Measurements from ENCODE around the gene MICAL2.

The MICAL2 gene

DNA sequence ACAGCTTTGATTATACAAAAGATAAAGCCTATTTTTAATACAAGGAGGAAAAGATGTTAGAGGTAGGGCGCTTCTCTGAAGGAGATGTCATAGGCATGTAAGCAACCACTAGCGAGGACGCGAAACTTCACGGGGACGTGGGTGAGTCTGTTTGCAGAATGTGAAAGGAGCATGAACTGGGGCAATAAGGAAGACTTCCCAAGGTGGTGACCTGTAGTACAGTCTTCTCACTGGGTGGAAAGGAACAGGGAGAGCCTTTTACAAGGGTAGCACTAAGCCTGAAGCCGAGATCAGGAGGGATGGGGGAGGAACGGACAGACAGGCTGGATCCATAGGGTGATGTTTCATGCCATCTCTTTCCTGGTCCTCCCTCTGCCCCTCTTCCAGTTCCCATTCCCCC is 10.0 kb upstream of the MICAL2 start:
- no peak for DNase-seq
- TF ChIP-seq, protein P1, sequence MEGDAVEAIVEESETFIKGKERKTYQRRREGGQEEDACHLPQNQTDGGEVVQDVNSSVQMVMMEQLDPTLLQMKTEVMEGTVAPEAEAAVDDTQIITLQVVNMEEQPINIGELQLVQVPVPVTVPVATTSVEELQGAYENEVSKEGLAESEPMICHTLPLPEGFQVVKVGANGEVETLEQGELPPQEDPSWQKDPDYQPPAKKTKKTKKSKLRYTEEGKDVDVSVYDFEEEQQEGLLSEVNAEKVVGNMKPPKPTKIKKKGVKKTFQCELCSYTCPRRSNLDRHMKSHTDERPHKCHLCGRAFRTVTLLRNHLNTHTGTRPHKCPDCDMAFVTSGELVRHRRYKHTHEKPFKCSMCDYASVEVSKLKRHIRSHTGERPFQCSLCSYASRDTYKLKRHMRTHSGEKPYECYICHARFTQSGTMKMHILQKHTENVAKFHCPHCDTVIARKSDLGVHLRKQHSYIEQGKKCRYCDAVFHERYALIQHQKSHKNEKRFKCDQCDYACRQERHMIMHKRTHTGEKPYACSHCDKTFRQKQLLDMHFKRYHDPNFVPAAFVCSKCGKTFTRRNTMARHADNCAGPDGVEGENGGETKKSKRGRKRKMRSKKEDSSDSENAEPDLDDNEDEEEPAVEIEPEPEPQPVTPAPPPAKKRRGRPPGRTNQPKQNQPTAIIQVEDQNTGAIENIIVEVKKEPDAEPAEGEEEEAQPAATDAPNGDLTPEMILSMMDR (IDR thresholded peaks at IDR 0.05; ENCODE audit: low read depth, low read length), result no peak
- H3K27me3 ChIP-seq, result no peaks in the 10 kb centered on the region
- H3K36me3 ChIP-seq, result no peaks in the 10 kb centered on the region
- H3K4me1 ChIP-seq, result no peaks in the 10 kb centered on the region
- H3K4me3 ChIP-seq (ENCODE audit: low read depth, low read length), result no peak overlapping the region
- H3K9me3 ChIP-seq, result no peaks in the 10 kb centered on the region

DNA sequence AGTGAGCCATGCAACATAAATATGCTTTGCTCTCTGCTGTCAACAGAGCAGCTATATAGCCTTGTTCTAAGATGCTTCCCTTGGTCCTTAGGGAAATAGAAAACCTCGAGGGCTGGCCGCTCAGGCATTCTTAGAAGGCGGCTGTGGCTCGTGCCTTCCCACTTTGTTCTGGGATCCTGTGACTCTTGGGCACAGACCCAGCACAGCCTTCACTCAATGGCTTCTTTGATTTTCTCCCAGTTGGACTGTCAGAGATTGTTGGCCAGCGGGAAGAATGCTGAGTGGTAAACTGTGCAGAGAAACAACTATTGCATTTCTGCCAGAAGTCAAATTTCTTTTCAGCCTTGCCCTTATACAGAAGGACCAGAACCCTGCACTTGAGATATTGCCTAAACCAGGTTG is 9.5 kb upstream of the MICAL2 start:
- Histone ChIP-seq H3K36me3 (no peaks in the 10 kb centered on the region), H3K4me1 (no peaks in the 10 kb centered on the region), H3K9me3 (no peaks in the 10 kb centered on the region), H3K4me3 (ENCODE audit: low read depth, low read length) (no peak overlapping the region), H3K27me3 (no peaks in the 10 kb centered on the region)
- no peak for DNase-seq
- TF ChIP-seq, protein P1 (IDR thresholded peaks at IDR 0.05; ENCODE audit: low read depth, low read length), result no peak

DNA sequence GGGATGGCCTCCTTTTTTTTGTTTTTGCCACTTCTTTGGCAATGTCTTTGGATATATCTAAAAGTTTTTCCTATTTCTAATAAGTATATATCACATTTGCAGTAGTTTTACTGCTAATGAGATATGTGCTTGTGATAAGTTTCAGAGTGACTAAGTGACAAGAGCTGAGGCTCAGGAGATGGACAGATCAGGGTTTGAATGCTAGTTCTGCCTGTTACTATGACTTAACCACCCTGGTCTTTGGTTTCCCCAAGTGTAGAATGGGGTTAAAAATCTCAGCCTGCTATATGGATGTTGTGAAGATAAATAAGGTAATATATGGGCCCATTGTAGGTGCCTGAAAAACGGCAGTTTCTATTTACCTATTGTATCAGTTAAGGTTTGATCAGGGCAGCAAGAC is 9.1 kb upstream of the MICAL2 start:
- no peak for DNase-seq
- H3K36me3 ChIP-seq, result no peaks in the 10 kb centered on the region
- no peak overlapping the region for H3K4me3 ChIP-seq (ENCODE audit: low read depth, low read length)
- no peaks in the 10 kb centered on the region for H3K4me1 ChIP-seq
- no peaks in the 10 kb centered on the region for H3K9me3 ChIP-seq
- TF ChIP-seq, protein P1 (IDR thresholded peaks at IDR 0.05; ENCODE audit: low read depth, low read length), result no peak
- no peaks in the 10 kb centered on the region for H3K27me3 ChIP-seq

DNA sequence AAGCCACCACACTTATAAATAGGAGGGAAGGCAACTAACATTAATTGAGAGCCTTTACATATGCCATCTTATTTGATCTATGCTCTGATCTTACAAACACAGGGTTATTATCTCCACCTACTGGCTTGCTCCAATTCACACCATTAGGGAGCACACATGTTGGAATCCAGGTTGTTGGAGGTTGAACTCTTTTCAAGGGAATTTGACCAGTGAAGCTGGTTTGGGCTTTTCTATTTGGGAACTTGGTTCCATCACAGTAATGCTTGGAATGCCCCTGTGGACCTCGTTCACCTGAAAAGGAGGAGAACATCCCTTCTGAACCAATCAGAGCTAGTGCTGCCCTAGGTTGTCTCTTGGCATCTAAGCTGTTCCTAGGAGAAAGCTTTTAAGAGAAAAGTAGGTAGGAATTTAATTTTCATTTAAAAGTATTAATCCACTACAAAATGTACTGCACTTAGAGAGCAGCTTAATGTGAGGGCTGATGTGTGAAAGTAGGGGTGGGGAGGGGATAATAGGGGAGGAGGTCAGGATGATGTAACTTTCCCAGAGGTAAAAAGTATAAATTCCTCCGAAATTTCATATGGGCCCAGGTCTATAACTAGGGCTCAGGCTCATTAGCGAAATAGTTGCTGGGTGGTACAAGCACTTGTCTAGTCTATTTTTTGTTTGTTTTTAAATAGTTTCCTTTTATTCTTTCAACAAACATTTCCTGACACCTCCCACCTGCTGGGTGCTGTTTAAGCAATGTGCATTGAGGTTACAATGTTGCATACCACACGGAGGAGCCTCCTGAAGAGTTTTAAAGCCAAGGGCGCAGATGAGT is 7.6 kb upstream of the MICAL2 start:
- H3K4me3 ChIP-seq (ENCODE audit: low read depth, low read length), result no peak overlapping the region
- TF ChIP-seq, protein P1 (IDR thresholded peaks at IDR 0.05; ENCODE audit: low read depth, low read length), result no peak
- DNase-seq, result no peak

DNA sequence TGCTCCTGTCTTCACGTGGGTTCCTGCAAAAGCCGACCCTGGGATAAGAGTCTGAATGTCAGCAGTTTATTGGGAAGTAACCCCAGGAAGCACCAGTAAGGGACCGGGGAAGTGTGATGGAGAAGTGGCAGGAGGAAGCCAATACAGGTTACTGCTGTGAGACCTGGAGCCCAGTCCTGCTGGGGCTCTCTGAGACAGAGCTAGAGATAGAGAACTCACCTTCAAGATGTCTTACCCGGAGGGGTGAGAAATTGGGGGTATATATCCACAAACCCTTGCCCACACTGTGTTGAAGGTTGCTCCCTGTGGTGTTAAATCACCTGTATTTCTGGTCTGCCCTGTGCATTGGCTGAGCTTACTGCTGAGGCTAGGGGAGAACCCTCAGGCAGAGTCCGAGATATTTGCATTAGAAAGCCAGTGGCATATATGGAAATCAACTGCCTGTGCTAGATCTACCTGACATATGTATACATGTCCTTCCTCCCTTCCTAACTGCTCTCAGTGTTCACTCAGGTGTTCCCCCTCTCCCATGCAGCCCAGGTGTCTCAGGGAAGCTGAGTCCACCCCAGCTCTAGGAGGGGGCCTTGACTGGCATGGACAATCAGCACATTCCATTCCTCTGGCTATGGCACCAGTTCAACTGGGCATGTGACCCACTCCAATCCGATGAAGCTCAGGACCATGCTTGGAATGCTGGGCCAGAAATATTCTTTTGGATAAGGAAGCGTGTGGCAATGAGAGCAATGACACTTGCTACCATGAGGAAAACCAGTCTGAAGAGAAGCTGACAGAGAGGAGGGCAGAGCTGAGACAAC is 6.8 kb upstream of the MICAL2 start:
- no peaks in the 10 kb centered on the region for H3K9me3 ChIP-seq
- TF ChIP-seq, protein P1 (IDR thresholded peaks at IDR 0.05; ENCODE audit: low read depth, low read length), result no peak
- no peaks in the 10 kb centered on the region for H3K4me1 ChIP-seq
- H3K4me3 ChIP-seq (ENCODE audit: low read depth, low read length), result no peak overlapping the region
- no peaks in the 10 kb centered on the region for H3K27me3 ChIP-seq
- H3K36me3 ChIP-seq, result no peaks in the 10 kb centered on the region
- no peak for DNase-seq

More for the DNA sequence above, 7.6 kb upstream of the MICAL2 start:
- Histone ChIP-seq H3K27me3 (no peaks in the 10 kb centered on the region), H3K4me1 (no peaks in the 10 kb centered on the region), H3K36me3 (no peaks in the 10 kb centered on the region), H3K9me3 (no peaks in the 10 kb centered on the region)

DNA sequence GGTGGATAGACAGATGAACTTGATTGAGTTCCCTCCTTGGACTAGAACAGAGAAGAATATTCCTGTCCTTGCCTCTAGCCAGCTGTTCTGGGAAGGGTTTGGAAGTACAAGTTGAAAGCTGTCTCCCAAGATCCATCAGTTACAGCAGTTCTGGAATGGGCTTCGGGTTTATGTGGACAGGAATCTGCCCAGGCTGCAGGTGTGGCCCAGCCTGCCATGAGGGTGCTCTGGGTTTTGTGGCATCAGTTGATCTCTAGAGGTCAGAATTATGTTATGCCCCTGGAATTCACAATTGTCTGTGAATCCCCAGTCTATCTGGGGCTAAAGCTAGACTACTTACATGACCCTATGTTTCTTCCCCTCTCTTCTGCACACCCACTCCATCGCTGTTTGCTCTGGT is 4.9 kb upstream of the MICAL2 start:
- Histone ChIP-seq H3K36me3 (no peaks in the 10 kb centered on the region), H3K4me1 (no peaks in the 10 kb centered on the region), H3K27me3 (no peaks in the 10 kb centered on the region), H3K9me3 (no peaks in the 10 kb centered on the region), H3K4me3 (ENCODE audit: low read depth, low read length) (no peak overlapping the region)
- DNase-seq, result no peak
- TF ChIP-seq, protein P1 (IDR thresholded peaks at IDR 0.05; ENCODE audit: low read depth, low read length), result no peak
